OCI-LY3 (cell line): ENCODE results near the gene RNU4-1.
"Not testable (repeated sequence)": the region's sequence is repeated elsewhere in the genome, so short reads cannot be mapped to it uniquely, and the experiment has no call there.

Experiments used
- H2AFZ ChIP-seq: fragments of 200-600, 300-600 bp; shearing (Covaris generic); 2 replicates; pipeline ENCODE4 v1.6.0; 2014; ENCODE audit warnings: antibody characterized with exemption, low read depth, low read length
- H3K27ac ChIP-seq: fragments of 200-600, 300-600 bp; sonication (generic); 2 replicates; pipeline ENCODE4 v1.5.1; 2014; ENCODE audit warnings: mild to moderate bottlenecking, low read length, moderate library complexity, mixed read lengths
- H3K27me3 ChIP-seq: fragments of 200-600, 300-600 bp; sonication (generic); 2 replicates; pipeline ENCODE4 v1.6.1; 2014; ENCODE audit warnings: low read depth, low read length, mixed read lengths
- H3K36me3 ChIP-seq: fragments of 200-600, 300-600 bp; sonication (generic); replicated peaks from 2 replicates; pipeline ENCODE3; 2014; ENCODE audit warnings: low read depth, low read length, mixed read lengths
- H3K4me1 ChIP-seq: fragments of 300-600, 200-600 bp; sonication (generic); 2 replicates; pipeline ENCODE4 v1.6.1; 2014; ENCODE audit warnings: low read length, mixed read lengths
- H3K4me2 ChIP-seq: fragments of 200-600, 300-600 bp; sonication (generic); 2 replicates; pipeline ENCODE4 v1.6.1; 2014; ENCODE audit warnings: low read length, mixed read lengths
- H3K4me3 ChIP-seq: fragments of 300-600, 200-600 bp; sonication (generic); 2 replicates; pipeline ENCODE4 v1.5.1; 2014; ENCODE audit warnings: antibody characterized with exemption, mild to moderate bottlenecking, low read length, moderate library complexity
- H3K79me2 ChIP-seq: fragments of 300-600, 200-600 bp; shearing (Covaris generic); 2 replicates; pipeline ENCODE4 v1.6.1; 2014; ENCODE audit warnings: mild to moderate bottlenecking, low read length, mixed read lengths
- H3K9ac ChIP-seq: fragments of 300-600, 200-600 bp; shearing (Covaris generic); 2 replicates; pipeline ENCODE4 v1.6.0; 2014; ENCODE audit warnings: mild to moderate bottlenecking, low read length, moderate library complexity
- H3K9me3 ChIP-seq: fragments of 200-600, 300-600 bp; shearing (Covaris generic); 2 replicates; pipeline ENCODE4 v1.6.1; 2014; ENCODE audit warnings: low read length, mixed read lengths; ENCODE audit not compliant: insufficient read depth
- H4K20me1 ChIP-seq: fragments of 200-600, 300-600 bp; sonication (generic); 2 replicates; pipeline ENCODE4 v1.6.1; 2016; ENCODE audit warnings: low read length, mixed read lengths; ENCODE audit not compliant: insufficient read depth
- EZH2phosphoT487 ChIP-seq: fragments of 200-600 bp; shearing (Covaris generic); IDR thresholded peaks from 2 replicates; pipeline ENCODE4 v1.6.1; 2018; ENCODE audit warnings: antibody characterized with exemption, mixed run types, low read depth
- TF ChIP-seq, protein P1 (sequence below): fragments of 200-600, 300-600 bp; sonication (generic); IDR thresholded peaks from 2 replicates; pipeline ENCODE4 v1.5.1; 2014; ENCODE audit warnings: antibody characterized with exemption, low read length, low read depth

Gene RNU4-1

DNA sequence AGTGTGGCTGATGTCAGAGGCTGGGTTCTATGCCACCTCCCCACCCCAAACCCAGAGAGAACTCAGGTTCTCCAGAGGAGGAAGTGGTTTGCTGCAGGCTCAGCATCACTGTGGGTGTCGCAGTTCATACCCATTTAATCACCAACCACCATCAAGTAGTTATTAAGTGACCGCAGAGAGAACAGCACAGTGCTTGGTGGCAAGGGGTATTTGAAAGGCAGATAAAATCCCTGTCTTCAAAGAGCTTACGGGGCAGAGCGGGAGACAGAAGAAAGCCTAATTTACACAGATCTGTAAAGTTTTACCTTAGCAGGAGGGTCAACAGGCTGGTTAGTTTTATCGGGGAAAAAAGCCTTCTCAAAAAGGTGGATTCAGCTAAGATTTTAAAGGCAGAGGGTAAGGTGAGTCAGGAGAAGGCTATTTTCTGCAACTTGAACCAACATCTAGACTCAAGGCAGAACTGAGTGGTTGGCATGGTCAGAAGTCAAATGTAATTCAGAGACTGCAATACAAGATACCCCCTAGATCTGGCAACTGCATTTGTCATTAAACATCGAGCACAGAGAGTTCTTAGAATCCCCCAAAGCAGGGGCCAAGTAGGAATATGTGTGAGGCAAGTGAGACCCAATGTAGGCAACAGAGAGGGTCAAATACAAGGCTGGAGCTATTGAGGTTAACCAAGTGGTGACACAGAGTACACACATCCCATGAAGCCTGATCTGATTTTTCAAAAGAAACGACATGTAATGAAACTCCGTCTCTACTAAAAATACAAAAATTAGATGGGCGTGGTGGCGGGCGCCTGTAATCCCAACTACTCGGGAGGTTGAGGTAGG is 40.7 kb downstream of the RNU4-1 start:
- Histone ChIP-seq H3K27me3 (peaks cover 36% of the 10 kb centered on the region), H3K36me3 (no peaks in the 10 kb centered on the region), H3K4me3 (no peak overlapping the region), H3K27ac (no peak overlapping the region), H3K4me2 (0 out of 2 replicates have a peak overlapping the region, but pooled peaks have one; percentile 1), H3K9ac (no peak overlapping the region), H2AFZ (no peak overlapping the region), H3K79me2 (no peaks in the 10 kb centered on the region), H3K9me3 (no peaks in the 10 kb centered on the region), H4K20me1 (peaks cover 4% of the 10 kb centered on the region; the same call in 1 of the 2 replicates), H3K4me1 (peaks cover 21% of the 10 kb centered on the region)
- TF ChIP-seq EZH2phosphoT487 = no peak
- TF ChIP-seq, protein P1, sequence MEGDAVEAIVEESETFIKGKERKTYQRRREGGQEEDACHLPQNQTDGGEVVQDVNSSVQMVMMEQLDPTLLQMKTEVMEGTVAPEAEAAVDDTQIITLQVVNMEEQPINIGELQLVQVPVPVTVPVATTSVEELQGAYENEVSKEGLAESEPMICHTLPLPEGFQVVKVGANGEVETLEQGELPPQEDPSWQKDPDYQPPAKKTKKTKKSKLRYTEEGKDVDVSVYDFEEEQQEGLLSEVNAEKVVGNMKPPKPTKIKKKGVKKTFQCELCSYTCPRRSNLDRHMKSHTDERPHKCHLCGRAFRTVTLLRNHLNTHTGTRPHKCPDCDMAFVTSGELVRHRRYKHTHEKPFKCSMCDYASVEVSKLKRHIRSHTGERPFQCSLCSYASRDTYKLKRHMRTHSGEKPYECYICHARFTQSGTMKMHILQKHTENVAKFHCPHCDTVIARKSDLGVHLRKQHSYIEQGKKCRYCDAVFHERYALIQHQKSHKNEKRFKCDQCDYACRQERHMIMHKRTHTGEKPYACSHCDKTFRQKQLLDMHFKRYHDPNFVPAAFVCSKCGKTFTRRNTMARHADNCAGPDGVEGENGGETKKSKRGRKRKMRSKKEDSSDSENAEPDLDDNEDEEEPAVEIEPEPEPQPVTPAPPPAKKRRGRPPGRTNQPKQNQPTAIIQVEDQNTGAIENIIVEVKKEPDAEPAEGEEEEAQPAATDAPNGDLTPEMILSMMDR = no peak

DNA sequence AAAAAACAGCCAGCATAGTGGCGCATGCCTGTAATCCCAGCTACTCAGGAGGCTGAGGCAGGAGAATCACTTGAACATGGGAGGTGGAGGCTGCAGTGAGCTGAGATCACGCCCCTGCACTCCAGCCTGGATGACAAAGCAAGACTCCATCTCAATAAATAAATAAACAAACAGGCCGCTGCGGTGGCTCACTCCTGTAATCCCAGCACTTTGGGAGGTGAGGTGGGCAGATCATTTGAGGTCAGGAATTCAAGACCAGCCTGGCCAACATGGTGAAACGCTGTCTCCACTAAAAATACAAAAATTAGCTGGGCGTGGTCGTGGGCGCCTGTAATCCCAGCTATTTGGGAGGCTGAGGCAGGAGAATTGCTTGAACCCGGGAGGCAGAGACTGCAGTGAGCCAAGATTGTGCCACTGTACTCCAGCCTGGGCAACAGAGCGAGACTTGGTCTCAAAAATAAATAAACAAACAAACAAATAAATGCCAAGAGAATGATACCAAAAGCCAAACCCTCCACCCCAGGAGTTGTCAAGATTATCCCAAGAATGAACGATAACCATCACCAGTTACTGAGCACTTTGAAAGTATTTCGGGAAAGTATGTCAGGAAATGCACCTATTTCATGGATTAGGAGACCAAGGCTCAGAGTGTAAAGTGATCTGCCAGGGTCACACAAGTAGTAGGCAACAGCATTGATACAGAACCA is 41.5 kb downstream of the RNU4-1 start:
- not testable (repeated sequence) for H2AFZ ChIP-seq, H3K27ac ChIP-seq, H3K36me3 ChIP-seq, H3K4me3 ChIP-seq, H3K79me2 ChIP-seq, H3K9me3 ChIP-seq, H4K20me1 ChIP-seq, H3K4me2 ChIP-seq, H3K9ac ChIP-seq
- Histone ChIP-seq H3K27me3 (peaks cover 40% of the 10 kb centered on the region), H3K4me1 (peaks cover 21% of the 10 kb centered on the region)

GRCh38 chr12:120249875-120250795 is 42.9 kb downstream of the RNU4-1 start:
- Histone ChIP-seq H3K9ac (no peak overlapping the region), H2AFZ (no peak overlapping the region), H4K20me1 (peaks cover 7% of the 10 kb centered on the region; the same call in 1 of the 2 replicates), H3K36me3 (no peaks in the 10 kb centered on the region), H3K27ac (no peak overlapping the region), H3K4me1 (peaks cover 21% of the 10 kb centered on the region), H3K79me2 (no peaks in the 10 kb centered on the region), H3K4me2 (peak overlapping the region; percentile 57), H3K4me3 (no peak overlapping the region), H3K27me3 (peaks cover 40% of the 10 kb centered on the region), H3K9me3 (no peaks in the 10 kb centered on the region)
- TF ChIP-seq EZH2phosphoT487 = no peak
- TF ChIP-seq, protein P1 = no peak

DNA sequence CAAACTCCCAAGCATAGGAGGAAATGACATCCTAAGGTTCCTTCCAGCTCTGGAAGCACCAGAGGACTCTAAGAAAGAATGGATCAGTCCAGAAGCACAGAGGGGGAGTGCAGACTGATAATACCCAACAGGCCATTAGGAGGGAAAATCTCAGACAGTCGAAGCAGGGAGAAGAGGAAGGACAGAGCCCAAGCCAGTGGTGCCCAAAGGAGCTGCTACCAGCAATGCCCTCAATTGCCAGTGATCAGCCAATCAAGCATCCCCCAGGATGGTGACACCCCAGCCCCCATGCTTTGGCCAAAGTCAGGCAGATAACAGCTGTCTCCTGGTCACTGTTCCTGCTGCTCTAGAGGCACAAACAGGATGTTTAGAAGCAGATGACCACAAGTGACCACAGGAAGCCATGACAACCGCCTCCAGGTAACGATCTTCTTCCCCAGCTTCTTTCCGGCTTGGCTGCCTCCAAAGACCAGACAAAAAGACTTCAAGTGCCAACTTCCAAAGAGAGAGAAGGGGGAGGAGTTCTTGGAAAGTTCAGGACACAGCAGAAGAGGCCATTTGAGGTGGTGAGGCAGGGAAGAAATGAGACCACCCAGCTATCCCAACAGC is 43.7 kb downstream of the RNU4-1 start:
- H2AFZ ChIP-seq = no peak overlapping the region
- H3K79me2 ChIP-seq = no peaks in the 10 kb centered on the region
- no peak overlapping the region for H3K27ac ChIP-seq
- no peak overlapping the region for H3K4me3 ChIP-seq
- H3K4me1 ChIP-seq = peaks cover 21% of the 10 kb centered on the region
- peaks cover 40% of the 10 kb centered on the region for H3K27me3 ChIP-seq
- H3K9me3 ChIP-seq = no peaks in the 10 kb centered on the region
- H4K20me1 ChIP-seq = peaks cover 7% of the 10 kb centered on the region; the same call in 1 of the 2 replicates
- no peak overlapping the region for H3K4me2 ChIP-seq
- H3K9ac ChIP-seq = no peak overlapping the region
- TF ChIP-seq EZH2phosphoT487 = no peak
- no peaks in the 10 kb centered on the region for H3K36me3 ChIP-seq
